ENCODE data around the gene USH1C.

DNA sequence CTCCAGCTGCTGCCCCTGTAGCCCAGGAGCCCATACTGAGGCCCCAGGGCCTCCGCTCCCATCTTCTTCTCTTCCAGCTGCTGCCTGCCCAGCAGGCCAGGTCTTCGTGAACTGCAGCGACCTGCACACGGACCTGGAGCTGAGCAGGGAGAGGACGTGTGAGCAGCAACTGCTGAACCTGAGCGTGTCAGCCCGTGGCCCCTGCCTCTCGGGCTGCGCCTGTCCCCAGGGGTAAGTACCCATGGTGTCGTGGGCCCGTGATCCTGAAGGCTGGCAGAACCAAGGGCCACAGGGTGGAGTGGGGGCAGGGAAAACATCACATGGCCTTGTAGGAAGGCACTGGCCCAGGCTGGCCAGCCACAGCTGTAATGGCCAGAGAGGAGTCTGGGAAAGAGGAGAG lies 34.1 kb upstream of the USH1C start:
- TF ChIP-seq KAT8 (CRISPR knock-in tag; IDR thresholded peaks at IDR 0.05) = no peak
- TF ChIP-seq ZNF615 (CRISPR knock-in tag; IDR thresholded peaks at IDR 0.05; ENCODE audit: borderline replicate concordance) = no peak
- no peak for TF ChIP-seq SP1 (IDR thresholded peaks at IDR 0.05)
- TF ChIP-seq SP1 (CRISPR knock-in tag; IDR thresholded peaks at IDR 0.05) = no peak
- TF ChIP-seq ZKSCAN1 (IDR thresholded peaks at IDR 0.05; ENCODE audit: low read length) = no peak
- TF ChIP-seq TBP (CRISPR knock-in tag; IDR thresholded peaks at IDR 0.05) = no peak
- TF ChIP-seq, protein P1, sequence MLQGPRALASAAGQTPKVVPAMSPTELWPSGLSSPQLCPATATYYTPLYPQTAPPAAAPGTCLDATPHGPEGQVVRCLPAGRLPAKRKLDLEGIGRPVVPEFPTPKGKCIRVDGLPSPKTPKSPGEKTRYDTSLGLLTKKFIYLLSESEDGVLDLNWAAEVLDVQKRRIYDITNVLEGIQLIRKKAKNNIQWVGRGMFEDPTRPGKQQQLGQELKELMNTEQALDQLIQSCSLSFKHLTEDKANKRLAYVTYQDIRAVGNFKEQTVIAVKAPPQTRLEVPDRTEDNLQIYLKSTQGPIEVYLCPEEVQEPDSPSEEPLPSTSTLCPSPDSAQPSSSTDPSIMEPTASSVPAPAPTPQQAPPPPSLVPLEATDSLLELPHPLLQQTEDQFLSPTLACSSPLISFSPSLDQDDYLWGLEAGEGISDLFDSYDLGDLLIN (CRISPR knock-in tag; IDR thresholded peaks at IDR 0.05; ENCODE audit: borderline replicate concordance) = no peak
- TF ChIP-seq, protein P2, sequence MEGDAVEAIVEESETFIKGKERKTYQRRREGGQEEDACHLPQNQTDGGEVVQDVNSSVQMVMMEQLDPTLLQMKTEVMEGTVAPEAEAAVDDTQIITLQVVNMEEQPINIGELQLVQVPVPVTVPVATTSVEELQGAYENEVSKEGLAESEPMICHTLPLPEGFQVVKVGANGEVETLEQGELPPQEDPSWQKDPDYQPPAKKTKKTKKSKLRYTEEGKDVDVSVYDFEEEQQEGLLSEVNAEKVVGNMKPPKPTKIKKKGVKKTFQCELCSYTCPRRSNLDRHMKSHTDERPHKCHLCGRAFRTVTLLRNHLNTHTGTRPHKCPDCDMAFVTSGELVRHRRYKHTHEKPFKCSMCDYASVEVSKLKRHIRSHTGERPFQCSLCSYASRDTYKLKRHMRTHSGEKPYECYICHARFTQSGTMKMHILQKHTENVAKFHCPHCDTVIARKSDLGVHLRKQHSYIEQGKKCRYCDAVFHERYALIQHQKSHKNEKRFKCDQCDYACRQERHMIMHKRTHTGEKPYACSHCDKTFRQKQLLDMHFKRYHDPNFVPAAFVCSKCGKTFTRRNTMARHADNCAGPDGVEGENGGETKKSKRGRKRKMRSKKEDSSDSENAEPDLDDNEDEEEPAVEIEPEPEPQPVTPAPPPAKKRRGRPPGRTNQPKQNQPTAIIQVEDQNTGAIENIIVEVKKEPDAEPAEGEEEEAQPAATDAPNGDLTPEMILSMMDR (CRISPR knock-in tag; IDR thresholded peaks at IDR 0.05) = no peak
- TF ChIP-seq RBFOX2 (IDR thresholded peaks at IDR 0.05; ENCODE audit: low read depth, low read length) = no peak
- TF ChIP-seq NFE2L2 (IDR thresholded peaks at IDR 0.05; ENCODE audit: low read length) = no peak
- TF ChIP-seq HOXA7 (CRISPR knock-in tag; IDR thresholded peaks at IDR 0.05) = no peak
- TF ChIP-seq, protein P3, sequence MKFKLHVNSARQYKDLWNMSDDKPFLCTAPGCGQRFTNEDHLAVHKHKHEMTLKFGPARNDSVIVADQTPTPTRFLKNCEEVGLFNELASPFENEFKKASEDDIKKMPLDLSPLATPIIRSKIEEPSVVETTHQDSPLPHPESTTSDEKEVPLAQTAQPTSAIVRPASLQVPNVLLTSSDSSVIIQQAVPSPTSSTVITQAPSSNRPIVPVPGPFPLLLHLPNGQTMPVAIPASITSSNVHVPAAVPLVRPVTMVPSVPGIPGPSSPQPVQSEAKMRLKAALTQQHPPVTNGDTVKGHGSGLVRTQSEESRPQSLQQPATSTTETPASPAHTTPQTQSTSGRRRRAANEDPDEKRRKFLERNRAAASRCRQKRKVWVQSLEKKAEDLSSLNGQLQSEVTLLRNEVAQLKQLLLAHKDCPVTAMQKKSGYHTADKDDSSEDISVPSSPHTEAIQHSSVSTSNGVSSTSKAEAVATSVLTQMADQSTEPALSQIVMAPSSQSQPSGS (CRISPR knock-in tag; IDR thresholded peaks at IDR 0.05) = no peak
- TF ChIP-seq, protein P4, sequence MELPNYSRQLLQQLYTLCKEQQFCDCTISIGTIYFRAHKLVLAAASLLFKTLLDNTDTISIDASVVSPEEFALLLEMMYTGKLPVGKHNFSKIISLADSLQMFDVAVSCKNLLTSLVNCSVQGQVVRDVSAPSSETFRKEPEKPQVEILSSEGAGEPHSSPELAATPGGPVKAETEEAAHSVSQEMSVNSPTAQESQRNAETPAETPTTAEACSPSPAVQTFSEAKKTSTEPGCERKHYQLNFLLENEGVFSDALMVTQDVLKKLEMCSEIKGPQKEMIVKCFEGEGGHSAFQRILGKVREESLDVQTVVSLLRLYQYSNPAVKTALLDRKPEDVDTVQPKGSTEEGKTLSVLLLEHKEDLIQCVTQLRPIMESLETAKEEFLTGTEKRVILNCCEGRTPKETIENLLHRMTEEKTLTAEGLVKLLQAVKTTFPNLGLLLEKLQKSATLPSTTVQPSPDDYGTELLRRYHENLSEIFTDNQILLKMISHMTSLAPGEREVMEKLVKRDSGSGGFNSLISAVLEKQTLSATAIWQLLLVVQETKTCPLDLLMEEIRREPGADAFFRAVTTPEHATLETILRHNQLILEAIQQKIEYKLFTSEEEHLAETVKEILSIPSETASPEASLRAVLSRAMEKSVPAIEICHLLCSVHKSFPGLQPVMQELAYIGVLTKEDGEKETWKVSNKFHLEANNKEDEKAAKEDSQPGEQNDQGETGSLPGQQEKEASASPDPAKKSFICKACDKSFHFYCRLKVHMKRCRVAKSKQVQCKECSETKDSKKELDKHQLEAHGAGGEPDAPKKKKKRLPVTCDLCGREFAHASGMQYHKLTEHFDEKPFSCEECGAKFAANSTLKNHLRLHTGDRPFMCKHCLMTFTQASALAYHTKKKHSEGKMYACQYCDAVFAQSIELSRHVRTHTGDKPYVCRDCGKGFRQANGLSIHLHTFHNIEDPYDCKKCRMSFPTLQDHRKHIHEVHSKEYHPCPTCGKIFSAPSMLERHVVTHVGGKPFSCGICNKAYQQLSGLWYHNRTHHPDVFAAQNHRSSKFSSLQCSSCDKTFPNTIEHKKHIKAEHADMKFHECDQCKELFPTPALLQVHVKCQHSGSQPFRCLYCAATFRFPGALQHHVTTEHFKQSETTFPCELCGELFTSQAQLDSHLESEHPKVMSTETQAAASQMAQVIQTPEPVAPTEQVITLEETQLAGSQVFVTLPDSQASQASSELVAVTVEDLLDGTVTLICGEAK (IDR thresholded peaks at IDR 0.05) = no peak
- TF ChIP-seq, protein P4 (CRISPR knock-in tag; IDR thresholded peaks at IDR 0.05) = no peak
